Tibial nerve (tissue), 4 donors: ENCODE results near the gene RBMS3.

Source experiments
- EP300 ChIP-seq, 2 donors: sonication (generic); formaldehyde crosslinking; IDR thresholded peaks; one replicate each; pipeline ENCODE4 v1.6.1; 2017; ENCODE audit warnings: antibody characterized with exemption in 2 of 2, mild to moderate bottlenecking in 1 of 2
- POLR2A ChIP-seq, 2 donors: fragments of 450-650 bp; IDR thresholded peaks; one replicate each; pipeline ENCODE4 v1.6.1; 2017; ENCODE audit warnings: antibody characterized with exemption in 2 of 2, mild to moderate bottlenecking in 2 of 2, moderate library complexity in 2 of 2
- TF ChIP-seq, protein P1 (sequence below), 5 experiments: fragments of 200-600 bp in 3 of 5; fragments of 450-650 bp in 2 of 5; sonication (generic) in 3 of 5; IDR thresholded peaks; one replicate each; pipeline ENCODE4 v1.5.1; 2016 to 2019; ENCODE audit warnings: antibody characterized with exemption in 5 of 5, mild to moderate bottlenecking in 3 of 5, moderate library complexity in 2 of 5

DNA sequence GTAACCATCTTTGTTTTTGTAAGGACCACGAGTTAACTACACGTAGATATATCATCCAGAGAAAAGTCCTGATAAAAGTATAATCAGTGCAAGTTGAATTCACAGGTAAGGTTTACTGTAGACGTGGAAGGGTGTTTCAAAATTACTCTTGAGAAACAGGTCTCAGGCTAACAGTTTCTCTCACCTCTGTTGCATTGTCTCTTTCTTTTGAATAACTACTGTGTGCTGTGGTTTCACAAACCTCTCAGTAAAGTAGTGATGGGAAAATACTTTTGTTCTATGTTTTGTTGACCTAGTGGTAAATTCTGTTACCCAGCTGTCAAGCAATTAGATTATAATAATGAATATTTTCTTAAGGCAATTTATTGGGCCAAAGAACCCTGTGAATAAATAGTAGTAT lies 75.2 kb downstream of the RBMS3 start:
- TF ChIP-seq, protein P1, sequence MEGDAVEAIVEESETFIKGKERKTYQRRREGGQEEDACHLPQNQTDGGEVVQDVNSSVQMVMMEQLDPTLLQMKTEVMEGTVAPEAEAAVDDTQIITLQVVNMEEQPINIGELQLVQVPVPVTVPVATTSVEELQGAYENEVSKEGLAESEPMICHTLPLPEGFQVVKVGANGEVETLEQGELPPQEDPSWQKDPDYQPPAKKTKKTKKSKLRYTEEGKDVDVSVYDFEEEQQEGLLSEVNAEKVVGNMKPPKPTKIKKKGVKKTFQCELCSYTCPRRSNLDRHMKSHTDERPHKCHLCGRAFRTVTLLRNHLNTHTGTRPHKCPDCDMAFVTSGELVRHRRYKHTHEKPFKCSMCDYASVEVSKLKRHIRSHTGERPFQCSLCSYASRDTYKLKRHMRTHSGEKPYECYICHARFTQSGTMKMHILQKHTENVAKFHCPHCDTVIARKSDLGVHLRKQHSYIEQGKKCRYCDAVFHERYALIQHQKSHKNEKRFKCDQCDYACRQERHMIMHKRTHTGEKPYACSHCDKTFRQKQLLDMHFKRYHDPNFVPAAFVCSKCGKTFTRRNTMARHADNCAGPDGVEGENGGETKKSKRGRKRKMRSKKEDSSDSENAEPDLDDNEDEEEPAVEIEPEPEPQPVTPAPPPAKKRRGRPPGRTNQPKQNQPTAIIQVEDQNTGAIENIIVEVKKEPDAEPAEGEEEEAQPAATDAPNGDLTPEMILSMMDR (IDR thresholded peaks at IDR 0.05) = no peak
- TF ChIP-seq POLR2A (IDR thresholded peaks at IDR 0.05) (no peak), EP300 (IDR thresholded peaks at IDR 0.05) (no peak)
